Astrocyte of the cerebellum (primary cell): ENCODE results near the gene ODF2.

ENCODE experiments used
- DNase-seq: peaks from one replicate; pipeline ENCODE4 v3.0.0-alpha.2; 2011; ENCODE audit warnings: low read depth
- H3K4me3 ChIP-seq: 2 replicates; pipeline ENCODE4 v1.5.1; 2011; ENCODE audit warnings: mild to moderate bottlenecking, low read depth, low read length, moderate library complexity
- CTCF ChIP-seq: IDR thresholded peaks from 2 replicates; pipeline ENCODE4 v1.5.1; 2012; ENCODE audit warnings: low read length, low read depth, moderate library complexity, mild to moderate bottlenecking; ENCODE audit errors: missing control alignments
- in situ Hi-C: cut with HindIII; loops from 2 replicates; pipeline ENCODE4 v1.10.0; 2017; ENCODE audit warnings: low sequenced_read_pairs

Gene ODF2

GRCh38 chr9:128455849-128456612, at the start of gene ODF2:
ODF2 (plus strand) TSS chr9:128456006; CDS start chr9:128456092, 86 bp downstream.
- in situ Hi-C loops: no loop called here
- no peak for TF ChIP-seq CTCF

DNA sequence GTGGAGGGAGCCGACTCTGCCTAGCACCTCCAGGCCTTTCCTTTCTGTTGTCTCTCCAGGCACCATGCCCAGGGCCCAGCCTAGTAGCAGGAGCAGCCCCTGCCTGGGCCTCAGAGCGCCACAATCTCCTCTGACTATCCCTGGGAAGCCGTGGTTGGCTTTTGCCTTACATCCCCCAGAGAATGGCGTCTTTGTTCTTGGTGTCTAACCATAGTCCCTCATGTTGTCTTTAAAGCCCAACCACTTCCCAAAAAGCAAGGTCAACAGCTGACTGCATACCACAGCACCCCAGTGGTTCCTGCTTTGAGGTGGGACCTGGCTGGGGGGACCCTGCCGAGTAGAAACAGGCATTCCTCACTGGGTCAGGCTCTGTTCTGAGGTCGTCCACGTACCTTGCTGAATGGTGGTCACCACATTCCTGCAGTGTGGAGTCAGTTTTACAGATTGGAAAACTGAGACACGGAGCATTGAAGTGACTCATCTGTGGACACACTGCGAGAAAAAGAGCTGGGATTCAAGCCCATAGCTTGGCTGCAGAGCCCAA, 48.9 kb upstream of the ODF2 start:
- DNase-seq: peak; percentile 19
- TF ChIP-seq CTCF: no peak
- no peak overlapping the region for H3K4me3 ChIP-seq
- in situ Hi-C loops: no loop called here

More at GRCh38 chr9:128455849-128456612, at the start of gene ODF2:
- H3K4me3 ChIP-seq: peak within 1 kb of the TSS; percentile 83
- peak; percentile 88 for DNase-seq

GRCh38 chr9:128408963-128409431, 46.8 kb upstream of the ODF2 start:
- DNase-seq: no peak
- in situ Hi-C loops: no loop called here
- TF ChIP-seq CTCF: no peak
- no peak overlapping the region for H3K4me3 ChIP-seq

DNA sequence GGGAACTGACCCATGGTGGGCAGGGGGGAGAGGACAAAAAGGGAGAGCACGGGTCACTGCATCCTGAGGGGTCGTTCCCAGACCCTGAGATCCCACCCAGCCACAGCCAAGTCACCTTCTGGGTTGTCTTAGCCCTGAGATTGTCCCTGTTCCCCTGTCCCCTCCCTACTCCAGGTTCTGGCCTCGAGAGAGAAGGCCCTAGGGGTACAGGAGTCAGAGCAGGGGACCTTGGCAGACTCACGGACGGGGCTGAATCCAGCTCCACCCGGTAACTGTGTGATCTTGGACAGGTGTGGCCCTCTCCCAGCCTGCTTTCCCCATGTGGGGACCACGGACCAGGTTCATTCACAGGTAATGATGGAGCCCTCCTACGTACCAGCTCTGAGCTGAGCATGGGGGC, 46.4 kb upstream of the ODF2 start:
- in situ Hi-C loops: no loop called here
- TF ChIP-seq CTCF: no peak
- DNase-seq: no peak
- H3K4me3 ChIP-seq: no peak overlapping the region

DNA sequence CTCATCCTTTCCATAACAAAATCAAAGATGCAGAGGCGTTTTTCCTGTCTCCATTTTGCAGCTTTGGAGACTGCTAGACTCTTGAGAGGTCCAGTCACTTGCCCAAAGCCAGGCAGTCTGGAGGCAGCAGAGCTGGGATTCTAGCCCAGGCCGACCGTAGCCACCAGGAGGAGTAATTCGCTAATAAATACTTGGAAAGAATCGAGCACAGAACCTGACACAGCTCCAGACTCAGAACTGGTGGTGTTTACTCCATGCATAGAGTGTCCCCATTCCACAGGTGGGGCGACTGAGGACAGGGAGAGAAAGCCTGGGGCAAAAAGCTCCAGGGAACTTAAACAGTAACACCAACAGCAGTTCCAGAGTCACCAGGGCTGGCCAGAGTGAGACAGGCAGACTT, 45.8 kb upstream of the ODF2 start:
- H3K4me3 ChIP-seq: no peak overlapping the region
- TF ChIP-seq CTCF: peak; percentile 52
- in situ Hi-C loops: no loop called here
- no peak for DNase-seq

GRCh38 chr9:128411364-128412119, 44.3 kb upstream of the ODF2 start:
- no peak overlapping the region for H3K4me3 ChIP-seq
- in situ Hi-C loops: no loop called here
- no peak for DNase-seq
- no peak for TF ChIP-seq CTCF
